Measurements from ENCODE around the gene CCDC40.
"Not testable (repeated sequence)": the region's sequence is repeated elsewhere in the genome, so short reads cannot be mapped to it uniquely, and the experiment has no call there.

Gene CCDC40

GRCh38 chr17:80024206-80024972 lies 12.1 kb upstream of the CCDC40 start:
- DNase-seq = no peak

DNA sequence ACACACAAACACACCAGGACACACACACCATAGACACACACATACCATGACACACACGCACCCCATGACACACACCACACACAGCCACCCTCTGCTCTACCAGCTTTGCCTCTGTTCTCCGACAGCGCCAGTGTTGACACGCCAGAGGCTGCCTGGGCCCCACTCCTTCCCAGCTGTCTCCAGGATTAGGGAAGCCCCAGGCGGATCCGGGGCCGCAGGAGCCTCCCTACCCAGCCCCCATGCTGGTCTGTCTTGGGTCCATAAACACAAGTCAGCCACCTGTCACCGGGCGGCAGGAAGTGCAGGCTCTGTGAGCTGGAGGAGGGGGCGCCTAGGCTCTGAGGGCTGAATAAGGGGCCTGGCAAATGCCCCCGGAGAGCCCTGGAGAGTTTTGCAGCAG lies 11.3 kb upstream of the CCDC40 start:
- DNase-seq = no peak

GRCh38 chr17:80025796-80026195 lies 10.6 kb upstream of the CCDC40 start:
- no peak for DNase-seq

DNA sequence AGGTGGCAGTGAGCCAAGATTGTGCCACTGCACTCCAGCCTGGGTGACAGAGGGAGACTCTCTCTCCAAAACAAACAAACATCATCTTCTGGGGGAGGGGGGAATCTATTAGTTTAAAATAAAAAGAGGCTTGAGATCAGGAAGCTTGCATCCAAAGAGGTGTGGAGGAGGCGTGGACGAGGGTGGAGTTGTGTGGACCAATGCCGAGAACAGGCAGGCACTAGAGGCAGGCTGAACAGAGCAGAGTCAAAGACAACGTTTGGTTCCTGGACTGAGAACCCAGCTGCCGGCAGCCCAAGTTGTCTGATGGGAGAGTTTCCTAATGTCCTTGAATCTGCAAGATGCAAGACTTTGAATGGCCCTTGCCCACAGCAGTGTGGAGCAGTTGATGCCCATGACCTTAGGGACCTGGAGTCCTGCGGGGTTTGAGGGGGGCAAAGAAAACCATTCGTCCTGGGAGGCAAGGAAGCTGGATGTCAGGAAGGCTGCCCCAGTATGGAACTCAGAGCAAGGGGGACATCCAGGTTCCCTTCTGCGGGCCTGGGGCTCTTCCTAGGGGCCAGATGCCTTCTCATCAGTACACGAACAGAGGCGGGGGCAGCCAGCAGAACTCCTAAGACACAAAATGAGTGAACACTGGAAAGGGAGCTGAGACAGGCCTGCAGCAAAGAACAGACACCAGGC lies 9.9 kb upstream of the CCDC40 start:
- DNase-seq = no peak

- no peak for DNase-seq
These were observed 9.4 kb upstream of the CCDC40 start for GRCh38 chr17:80027043-80027435.

- DNase-seq = no peak
These were observed 8.4 kb upstream of the CCDC40 start for GRCh38 chr17:80028030-80028429.

GRCh38 chr17:80029258-80029974 lies 7.0 kb upstream of the CCDC40 start:
- DNase-seq = no peak

DNA sequence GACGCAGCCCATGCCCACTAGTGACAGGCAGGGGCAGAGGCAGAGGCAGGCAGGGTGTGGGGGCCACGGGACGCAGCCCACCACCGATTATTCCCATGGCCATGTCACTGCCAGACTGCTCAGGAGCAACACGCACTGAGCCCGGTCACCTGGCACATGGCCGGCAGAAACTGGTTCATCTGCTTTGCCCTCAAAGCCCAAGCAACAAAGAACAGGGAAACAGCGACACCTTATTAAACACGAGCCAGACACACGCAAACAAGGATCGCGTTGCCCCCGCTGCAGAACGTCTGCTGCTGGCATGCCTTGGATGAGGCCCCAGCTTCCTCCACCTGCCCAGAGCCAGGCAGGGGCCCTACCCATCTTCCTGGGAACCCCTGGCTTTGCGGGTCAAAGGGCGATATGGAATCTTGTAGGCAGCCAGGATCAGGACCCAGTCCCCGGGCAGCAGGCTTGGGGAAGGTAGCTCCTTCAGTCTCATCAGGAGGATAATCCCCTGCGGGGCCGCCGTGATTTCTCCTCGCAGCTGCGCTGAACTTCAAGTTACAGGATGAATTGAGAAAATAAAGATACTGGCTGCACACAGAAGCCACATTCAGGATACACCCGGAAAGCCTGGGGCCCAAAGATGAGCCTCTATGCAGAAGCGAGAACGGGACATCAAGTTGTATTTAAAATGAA lies 5.6 kb upstream of the CCDC40 start:
- DNase-seq = no peak

DNA sequence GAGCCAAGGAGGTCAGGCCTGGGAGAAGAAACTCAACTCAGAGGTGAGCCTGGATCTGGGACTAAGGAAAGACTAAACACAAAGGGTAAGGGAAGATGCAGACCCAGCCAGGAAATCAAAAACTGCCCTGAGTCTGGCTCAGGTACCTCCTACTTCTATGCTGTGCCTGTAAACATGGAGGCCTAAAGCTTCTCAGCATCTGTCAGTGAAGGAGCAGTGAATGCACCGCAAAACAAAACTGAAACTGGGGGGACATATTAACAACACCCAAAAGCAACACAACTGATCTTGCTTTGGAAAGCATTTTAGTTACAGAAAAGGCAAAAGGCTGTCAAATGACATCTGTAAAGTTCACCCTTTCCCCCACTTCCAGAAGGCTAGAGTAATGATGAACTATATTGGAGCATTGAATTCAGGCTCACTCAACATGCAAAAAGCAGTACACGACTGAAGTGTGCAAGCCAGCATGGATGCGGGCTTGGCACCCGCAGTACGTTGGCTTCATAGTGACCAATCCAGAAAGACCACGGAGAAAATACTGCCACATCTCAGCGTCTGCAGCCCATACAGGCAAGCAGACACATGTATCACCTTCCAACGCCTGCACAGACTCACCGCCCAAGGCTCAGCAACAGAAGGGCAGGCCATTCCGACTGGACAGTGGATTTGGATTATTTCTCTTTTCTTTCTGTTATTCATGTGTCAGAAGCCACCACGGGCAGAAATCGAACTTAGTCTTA lies 4.6 kb upstream of the CCDC40 start:
- DNase-seq = no peak

DNA sequence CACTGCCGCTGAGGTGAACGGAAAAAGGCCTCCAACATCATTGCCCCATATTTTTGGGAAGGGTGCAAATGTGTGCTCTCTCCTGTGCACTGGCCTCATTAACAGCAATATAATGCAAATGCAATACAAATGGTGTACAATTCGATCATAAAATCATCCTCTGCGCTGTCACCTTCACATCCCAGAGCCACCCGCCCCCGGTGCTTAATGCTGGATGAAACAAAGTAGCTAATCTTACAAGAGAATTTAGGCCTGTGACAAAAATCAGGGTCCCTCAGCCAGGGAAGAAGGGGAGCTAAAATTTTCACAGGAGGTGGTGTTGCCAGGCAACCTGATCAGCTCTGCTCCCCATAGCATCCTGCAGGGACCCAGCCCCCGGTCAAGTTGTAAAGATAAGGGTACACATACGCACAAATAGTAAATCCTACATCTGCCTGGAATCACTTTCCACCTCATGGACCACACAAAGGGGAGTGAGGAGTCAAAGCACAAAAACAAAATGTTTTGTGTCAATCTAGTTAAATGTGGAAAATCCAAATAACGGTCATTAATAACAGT lies 3.7 kb upstream of the CCDC40 start:
- no peak for DNase-seq

GRCh38 chr17:80033840-80034239 lies 2.6 kb upstream of the CCDC40 start:
- no peak for DNase-seq

GRCh38 chr17:80034791-80035686 lies 1.4 kb upstream of the CCDC40 start:
- peak; percentile 57 to 66 for DNase-seq

- no peak for DNase-seq
These were observed 830 bp upstream of the CCDC40 start, which contains the start of gene TBC1D16 for GRCh38 chr17:80035687-80035936. Gene TBC1D16, minus strand, starts transcription at chr17:80035872. Its CDS starts 22,325 bp downstream, at chr17:80013547.

- peak; percentile 24 to 43 for DNase-seq
These were observed 454 bp downstream of the CCDC40 start for GRCh38 chr17:80036715-80037477.

- DNase-seq = no peak
These were observed 7.5 kb downstream of the CCDC40 start for GRCh38 chr17:80043963-80044362.

DNA sequence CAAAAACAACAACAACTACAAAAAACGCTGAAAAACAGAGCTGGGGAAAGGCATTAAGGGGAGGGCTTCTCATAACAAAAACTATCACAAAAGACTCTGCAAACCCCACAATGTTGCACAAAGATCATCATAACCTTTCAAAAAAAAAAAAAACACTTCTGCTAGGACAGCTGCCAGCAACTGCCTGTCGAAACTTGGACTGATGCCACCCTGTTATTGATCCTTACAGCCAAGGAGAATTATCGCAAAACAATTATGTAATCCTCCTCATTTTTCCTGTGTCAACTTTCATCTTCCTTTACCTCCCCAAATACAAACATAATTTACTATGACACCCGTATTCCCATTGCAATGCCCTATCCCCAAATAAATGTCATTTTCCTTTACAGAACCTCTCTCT lies 9.3 kb downstream of the CCDC40 start:
- DNase-seq = no peak

GRCh38 chr17:80046709-80047108 lies 10.3 kb downstream of the CCDC40 start:
- not testable (repeated sequence) for DNase-seq

- DNase-seq = no peak
These were observed 10.7 kb downstream of the CCDC40 start for GRCh38 chr17:80047176-80047575.

GRCh38 chr17:80049986-80050385 lies 13.5 kb downstream of the CCDC40 start:
- no peak for DNase-seq

DNA sequence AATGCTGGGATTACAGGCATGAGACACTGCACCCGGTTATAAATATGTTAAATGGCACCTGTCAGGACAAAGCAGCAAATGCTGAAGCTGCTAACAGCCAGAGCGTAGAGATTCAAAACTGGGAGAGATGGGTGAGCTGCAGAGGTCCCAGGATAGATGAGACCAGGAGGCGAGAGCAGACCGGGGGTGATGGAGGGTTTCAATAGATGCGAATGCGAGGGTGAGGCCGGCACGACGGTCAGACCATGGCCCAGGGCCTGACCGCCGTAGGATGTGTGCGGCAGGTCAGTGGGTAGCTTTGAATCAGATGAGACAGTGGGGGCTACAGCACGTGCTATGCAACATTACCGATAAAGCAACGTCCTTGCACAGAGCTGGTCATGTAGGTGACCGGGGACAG lies 14.3 kb downstream of the CCDC40 start:
- DNase-seq = no peak

DNA sequence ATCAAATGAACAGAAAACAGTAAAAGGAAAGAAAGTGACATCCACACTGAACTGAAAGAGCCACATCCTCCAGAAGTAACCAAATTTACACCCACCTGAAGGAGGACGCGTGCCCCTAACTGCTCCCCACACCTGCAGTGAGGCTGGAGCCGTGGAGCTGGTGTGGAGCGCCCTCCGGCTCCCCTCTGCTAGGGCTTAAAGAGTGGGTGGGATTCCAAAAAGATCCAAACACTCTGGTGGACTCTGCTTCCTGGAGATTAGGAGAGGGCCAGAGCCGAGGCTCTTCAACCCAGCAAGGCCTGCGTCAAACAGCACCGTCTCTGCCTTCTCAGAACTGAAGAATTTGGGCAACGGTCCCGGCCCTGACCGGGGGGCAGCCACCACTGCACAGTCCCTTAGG lies 15.2 kb downstream of the CCDC40 start:
- DNase-seq = no peak

All from CD4-positive, alpha-beta T cell treated with Interferon alpha-2 for 1 hour (primary cell).